HG03575 (cell line): ENCODE data around the gene USP24.
"Not testable (repeated sequence)": the region's sequence is repeated elsewhere in the genome, so short reads cannot be mapped to it uniquely, and the experiment has no call there.

Experiments
- ATAC-seq: cut with Tn5 transposase; IDR thresholded peaks from one replicate; pipeline ENCODE4 v1.9.1; 2021; ENCODE audit not compliant: unreplicated experiment, insufficient number of reproducible peaks, low FRiP score; ENCODE audit errors: extremely low read depth

The USP24 gene

GRCh38 chr1:55034476-55035133, 180.6 kb downstream of the USP24 start:
- ATAC-seq, result no peak

- ATAC-seq, result no peak
Measured at GRCh38 chr1:55033265-55033614, 181.9 kb downstream of the USP24 start.

GRCh38 chr1:55031098-55031497, 184.1 kb downstream of the USP24 start:
- not testable (repeated sequence) for ATAC-seq

GRCh38 chr1:55026682-55027081, 188.5 kb downstream of the USP24 start:
- not testable (repeated sequence) for ATAC-seq

- ATAC-seq, result not testable (repeated sequence)
Measured at GRCh38 chr1:55024163-55024562, 191.0 kb downstream of the USP24 start.

GRCh38 chr1:55021942-55022546, 193.1 kb downstream of the USP24 start:
- no peak for ATAC-seq

- ATAC-seq, result no peak
Measured at GRCh38 chr1:55018395-55018794, 196.8 kb downstream of the USP24 start.
